NCI-H1092 (cell line): ENCODE measurements around the gene SNTB2.

Source experiments
- DNase-seq: peaks from one replicate; lab custom pipeline; 2025; lab: John Stamatoyannopoulos, UW

Gene SNTB2

GRCh38 chr16:69319381-69319780 is 132.4 kb downstream of the SNTB2 start:
- no peak for DNase-seq

- DNase-seq: no peak
These were observed 133.1 kb downstream of the SNTB2 start for GRCh38 chr16:69319826-69320739.

- DNase-seq: no peak
These were observed 133.7 kb downstream of the SNTB2 start for GRCh38 chr16:69320740-69321073.

DNA sequence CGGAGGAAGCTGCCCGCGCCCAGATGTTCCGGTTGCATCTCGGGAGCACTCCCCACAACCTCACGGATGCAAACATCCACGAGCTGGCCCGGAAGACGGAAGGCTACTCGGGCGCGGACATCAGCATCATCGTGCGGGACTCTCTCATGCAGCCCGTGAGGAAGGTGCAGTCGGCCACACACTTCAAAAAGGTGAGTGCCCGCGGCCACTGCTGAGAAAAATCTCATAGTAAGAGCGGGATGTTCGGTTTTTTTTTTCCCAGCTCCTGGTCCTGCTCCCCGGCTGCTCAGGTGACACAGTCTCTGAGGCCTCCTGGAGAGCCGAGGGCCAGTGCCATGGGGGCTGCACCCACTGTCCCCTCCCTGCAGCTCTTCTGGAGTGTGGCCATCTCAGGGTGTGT is 134.1 kb downstream of the SNTB2 start:
- no peak for DNase-seq

GRCh38 chr16:69322343-69322742 is 135.4 kb downstream of the SNTB2 start:
- no peak for DNase-seq

GRCh38 chr16:69323415-69323814 is 136.5 kb downstream of the SNTB2 start:
- DNase-seq: no peak

GRCh38 chr16:69324013-69324531 is 137.1 kb downstream of the SNTB2 start:
- DNase-seq: no peak

GRCh38 chr16:69324585-69325253 is 137.8 kb downstream of the SNTB2 start:
- no peak for DNase-seq

GRCh38 chr16:69325784-69326171 is 138.8 kb downstream of the SNTB2 start:
- no peak for DNase-seq

GRCh38 chr16:69326172-69326873 is 139.4 kb downstream of the SNTB2 start:
- no peak for DNase-seq

DNA sequence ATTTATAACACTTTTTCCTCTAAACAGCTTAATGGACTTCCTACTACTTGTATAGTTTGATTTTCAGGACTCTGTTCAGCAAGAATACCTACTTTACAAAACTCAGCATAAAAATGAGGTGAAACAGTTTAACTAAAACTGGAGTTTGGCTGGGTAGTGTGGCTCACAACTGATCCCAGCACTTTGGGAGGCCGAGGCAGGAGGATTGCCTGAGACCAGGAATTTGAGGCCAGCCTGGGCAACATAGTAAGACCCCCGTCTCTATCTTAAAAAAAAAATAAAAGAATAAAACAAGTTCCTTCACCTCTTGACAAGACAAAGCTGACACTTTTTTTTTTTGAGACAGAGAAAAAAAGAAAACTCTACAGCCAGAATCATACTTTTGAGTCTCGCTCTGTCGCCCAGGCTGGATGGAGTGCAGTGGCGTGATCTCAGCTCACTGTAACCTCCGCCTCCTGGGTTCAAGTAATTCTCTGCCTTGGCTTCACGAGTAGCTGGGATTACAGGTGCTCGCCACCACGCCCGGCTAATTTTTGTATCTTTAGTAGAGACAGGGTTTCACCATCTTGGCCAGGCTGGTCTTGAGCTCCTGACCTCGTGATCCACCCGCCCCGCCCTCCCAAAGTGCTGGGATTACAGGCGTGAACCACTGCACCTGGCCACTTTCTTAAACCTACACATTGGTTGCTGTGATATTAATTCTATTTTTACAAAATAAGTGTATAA is 140.8 kb downstream of the SNTB2 start:
- no peak for DNase-seq

DNA sequence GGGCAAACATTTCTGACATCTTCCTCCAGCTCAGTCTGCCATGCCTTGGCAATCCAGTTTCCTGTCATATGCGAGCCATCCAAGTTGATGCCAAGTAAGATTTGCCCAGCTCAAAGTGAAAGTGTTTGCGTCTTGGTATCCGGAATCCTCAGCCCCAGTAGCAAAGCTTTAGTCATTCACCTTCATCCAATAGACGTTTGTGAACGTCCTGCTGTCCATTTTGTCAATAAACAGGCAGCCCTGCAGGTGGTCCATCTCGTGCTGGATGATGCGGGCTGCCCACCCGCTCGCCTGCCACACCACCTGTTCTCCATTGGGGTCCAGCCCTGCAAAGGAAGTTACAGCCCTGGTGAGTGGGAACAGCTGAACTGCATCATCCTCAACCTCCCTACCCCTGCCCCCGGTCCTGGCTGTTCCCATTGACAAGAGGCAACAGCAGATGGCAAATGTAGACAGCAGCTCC is 141.9 kb downstream of the SNTB2 start:
- DNase-seq: no peak

DNA sequence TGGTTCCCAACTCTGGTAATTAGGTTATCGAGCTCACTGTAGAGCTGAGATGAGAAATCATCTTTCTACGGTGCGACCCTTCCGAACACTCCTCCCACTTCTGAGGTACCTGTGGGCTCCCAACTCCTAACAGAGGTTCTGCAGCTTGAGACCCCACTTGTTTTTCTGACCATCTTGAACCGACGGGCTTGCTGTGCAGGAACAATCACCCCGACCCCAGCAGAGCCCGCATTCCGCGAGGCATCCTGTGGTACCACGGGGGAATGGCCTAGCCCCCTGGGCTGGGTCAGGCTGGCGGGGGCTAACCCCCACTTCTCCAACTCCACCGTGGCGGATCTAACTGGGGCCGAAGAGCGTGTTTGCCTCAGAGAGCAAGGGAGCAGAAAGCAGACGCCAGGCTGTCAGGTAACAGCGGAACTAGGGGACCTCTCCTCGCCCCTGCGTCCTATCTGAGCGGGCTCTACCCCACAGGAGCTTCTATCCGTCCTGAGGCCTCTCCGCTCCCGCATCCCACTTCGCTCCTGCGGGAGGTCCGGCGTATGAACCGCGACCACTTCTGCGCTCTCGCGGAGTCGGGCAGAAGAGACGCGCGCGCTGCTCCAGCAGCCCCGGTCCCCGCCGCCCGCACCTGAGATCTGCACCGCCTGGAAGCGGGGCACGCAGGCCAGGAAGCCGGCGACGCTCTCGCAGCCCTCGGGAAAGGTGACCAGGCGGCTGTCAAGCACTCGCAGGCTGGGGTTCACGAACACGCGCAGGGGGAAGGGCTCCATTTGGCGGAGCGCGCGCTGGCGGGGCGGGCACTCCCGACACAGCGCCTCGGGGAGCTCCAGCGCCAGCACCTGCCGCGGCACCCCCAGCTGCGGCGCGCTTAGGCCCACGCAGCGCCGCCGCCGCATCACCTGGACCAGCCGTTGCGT is 142.7 kb downstream of the SNTB2 start:
- no peak for DNase-seq

DNA sequence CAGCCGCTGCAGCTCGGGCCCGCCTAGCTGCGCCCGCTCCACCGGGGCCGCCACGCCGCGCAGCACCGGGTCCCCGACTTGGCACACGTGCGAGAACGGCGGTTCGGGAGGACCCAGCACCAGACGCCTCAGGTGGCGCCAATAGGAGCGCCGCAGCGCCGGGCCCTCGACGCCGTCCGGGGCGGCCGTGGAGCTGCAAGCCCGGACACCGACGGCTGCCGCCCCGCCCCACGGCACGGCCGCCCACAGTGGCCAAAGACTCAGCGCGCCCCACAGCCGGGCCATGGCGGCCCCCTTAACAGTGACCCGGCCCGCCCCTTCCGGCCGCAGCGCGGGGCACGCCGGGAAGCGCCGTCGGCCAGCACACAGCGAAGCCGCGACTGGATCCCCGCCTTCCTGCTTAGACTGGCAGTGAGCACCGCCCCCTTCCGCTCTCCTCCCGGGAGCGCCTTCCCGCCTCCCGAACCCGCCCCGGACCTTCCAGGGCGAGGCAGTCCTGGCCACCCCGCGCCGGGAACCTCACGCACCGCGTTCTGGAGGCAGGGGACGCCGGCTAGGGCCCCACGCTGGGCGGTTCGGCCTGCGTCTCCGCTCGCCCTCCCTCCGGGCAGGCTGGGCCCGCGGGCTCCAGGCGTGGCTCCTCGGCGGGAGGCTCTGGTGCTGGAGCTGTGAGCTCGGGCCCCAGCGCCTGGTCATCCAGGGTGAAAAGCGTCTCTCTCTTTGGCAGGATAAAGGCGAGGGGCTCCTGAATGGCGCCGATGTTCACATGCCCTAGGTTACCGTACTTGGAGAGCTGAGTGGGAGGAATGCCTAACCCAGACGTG is 143.5 kb downstream of the SNTB2 start, which contains the start of gene PDF:
Gene PDF, minus strand, starts transcription at position 303 of the 824 bp plus-strand sequence. Its CDS starts 18 bp downstream, at position 285.
- peak; percentile 91 for DNase-seq

DNA sequence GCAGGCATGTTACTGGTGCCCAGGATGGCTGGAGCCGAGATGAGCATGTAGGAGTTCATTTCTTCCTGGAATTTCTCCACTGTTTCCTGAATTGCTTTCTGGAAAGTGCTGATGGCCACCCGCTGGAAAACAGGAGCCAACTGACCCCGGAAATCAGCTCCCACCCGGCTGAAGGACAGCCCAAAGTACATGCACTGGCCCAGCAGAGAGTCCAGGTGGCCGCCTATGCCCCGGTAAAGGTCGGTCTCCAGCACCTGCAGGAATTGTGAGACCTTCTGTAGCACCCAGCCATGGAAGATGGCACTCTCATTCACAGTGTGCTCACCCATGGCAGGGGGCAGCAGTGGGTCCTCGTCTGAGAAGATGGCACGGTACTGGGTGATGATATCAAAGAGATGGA is 147.7 kb downstream of the SNTB2 start:
- no peak for DNase-seq

DNA sequence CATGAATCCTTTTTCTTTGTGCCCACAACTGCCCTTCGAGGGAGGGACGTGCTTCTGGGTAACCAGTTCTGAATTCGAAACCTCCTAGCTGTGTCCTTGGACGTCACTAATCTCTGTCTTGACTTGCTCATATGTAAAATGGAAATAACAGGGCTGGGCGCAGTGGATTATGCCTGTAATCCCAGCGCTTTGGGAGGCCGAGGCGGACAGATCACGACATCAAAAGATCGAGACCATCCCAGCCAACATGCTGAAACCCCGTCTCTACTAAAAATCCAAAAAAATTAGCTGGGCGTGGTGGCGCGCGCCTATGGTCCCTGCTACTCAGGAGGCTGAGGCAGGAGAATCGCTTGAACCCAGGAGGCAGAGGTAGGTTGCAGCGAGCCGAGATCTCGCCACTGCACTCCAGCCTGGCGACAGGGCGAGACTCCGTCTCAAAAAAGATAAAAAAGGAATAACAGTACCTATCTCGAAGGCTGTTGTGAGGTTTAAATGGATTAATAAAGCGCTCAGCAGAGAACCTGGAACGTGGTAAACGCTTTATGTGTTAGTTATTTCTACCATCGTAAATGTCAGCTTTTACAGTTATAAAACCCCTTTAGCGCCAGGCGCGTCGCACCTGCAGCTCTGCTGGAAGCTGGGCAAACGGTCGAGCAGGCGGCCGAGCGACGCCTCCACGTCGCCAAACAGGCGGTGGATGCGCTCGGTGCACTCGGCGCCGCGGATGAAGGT is 151.8 kb downstream of the SNTB2 start:
- DNase-seq: peak; percentile 43

DNA sequence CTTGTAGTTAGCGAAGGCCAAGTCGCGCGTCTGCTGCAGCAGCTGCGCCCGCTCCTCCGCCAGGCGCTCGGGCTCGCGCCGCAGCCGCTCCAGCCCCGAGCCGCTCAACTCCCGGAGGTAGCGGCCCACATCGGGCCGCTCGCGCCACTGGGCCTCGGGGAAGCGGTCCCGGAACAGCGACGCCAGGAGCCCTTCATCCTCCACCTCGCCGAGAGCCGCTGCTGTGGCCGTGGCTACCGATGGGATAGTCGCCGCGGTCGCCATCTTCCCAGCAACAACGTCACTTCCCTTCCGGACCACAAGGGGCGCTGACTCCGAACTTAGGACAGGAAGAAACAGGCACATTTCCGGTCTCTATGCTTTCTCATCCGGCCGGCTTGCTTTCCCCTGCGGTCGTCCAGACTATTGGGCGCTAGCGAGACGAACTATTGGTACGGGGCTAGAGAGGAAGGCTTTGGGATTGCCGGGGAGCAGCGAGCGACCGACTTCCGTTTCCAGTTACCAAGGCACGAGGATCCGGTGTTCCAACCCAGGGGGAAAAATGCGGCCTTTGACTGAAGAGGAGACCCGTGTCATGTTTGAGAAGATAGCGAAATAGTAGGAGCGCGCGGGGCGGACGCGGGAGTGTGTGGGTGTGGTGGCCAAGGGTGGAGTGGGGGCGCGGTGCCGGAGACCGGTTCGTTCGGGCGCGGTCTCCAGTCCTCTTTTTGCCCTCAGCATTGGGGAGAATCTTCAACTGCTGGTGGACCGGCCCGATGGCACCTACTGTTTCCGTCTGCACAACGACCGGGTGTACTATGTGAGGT is 152.5 kb downstream of the SNTB2 start, which contains the start of the genes COG8 and NIP7:
Gene COG8, minus strand, starts transcription at position 276 of the 806 bp plus-strand sequence. Its CDS starts 12 bp downstream, at position 264.
Gene NIP7, plus strand, starts transcription at position 484 of the 806 bp plus-strand sequence. Its CDS starts 58 bp downstream, at position 542.
- peak; percentile 98 for DNase-seq
